Activated CD4-positive, alpha-beta memory T cell treated with anti-CD3 and anti-CD28 coated beads, Interleukin-2, amount 10 ng/mL, durations not matched to agents 7 days and 5 days (primary cell): ENCODE results near the gene THSD7A. TPM values are rescaled to one million over a fixed set of nuclear protein-coding genes. Genes with fewer than 3 reads are reported as not detected.

Experiments
- CTCF ChIA-PET: fragments of 350-600 bp; sonication (Branson Sonifier 250); formaldehyde crosslinking; loops from one replicate; lab custom pipeline; 2021; ENCODE audit warnings: antibody characterized with exemption, inconsistent platforms; lab: Charles Lee
- POLR2A ChIA-PET: fragments of 350-600 bp; sonication (Branson Sonifier 250); formaldehyde crosslinking; loops from one replicate; lab custom pipeline; 2021; ENCODE audit warnings: antibody characterized with exemption; lab: Charles Lee
- DNase-seq: peaks from one replicate; pipeline ENCODE4 v3.0.0-alpha.2; 2020
- H3K27ac Mint-ChIP-seq: one replicate; pipeline ENCODE4 v1.8.0; 2021; ENCODE audit warnings: mild to moderate bottlenecking, mixed read lengths
- H3K27me3 Mint-ChIP-seq: one replicate; pipeline ENCODE4 v1.8.0; 2021; ENCODE audit warnings: mixed read lengths
- H3K36me3 Mint-ChIP-seq: one replicate; pipeline ENCODE4 v1.8.0; 2021; ENCODE audit warnings: low read depth, mixed read lengths
- H3K4me1 Mint-ChIP-seq: one replicate; pipeline ENCODE4 v1.8.0; 2021; ENCODE audit warnings: mixed read lengths
- H3K4me3 Mint-ChIP-seq: one replicate; pipeline ENCODE4 v1.8.0; 2021; ENCODE audit warnings: mild to moderate bottlenecking, mixed read lengths
- H3K9me3 Mint-ChIP-seq: one replicate; pipeline ENCODE4 v1.8.0; 2021; ENCODE audit warnings: mixed read lengths
- total RNA-seq, 2 experiments: library from RNA; stranded (reverse); gene quantifications; one replicate each; pipeline ENCODE4 v1.2.3, GENCODE V29; 2021

THSD7A gene
- total RNA-seq, 2 experiments from 2014 or later, result not detected

- DNase-seq, result no peak
- CTCF ChIA-PET, result no interaction called here
- Mint-ChIP-seq H3K27ac (no peak overlapping the region), H3K36me3 (no peaks in the 10 kb centered on the region), H3K4me3 (no peak overlapping the region), H3K4me1 (peaks cover 4% of the 10 kb centered on the region), H3K9me3 (no peaks in the 10 kb centered on the region), H3K27me3 (no peaks in the 10 kb centered on the region)
- POLR2A ChIA-PET, result no interaction called here
These were observed 503.7 kb downstream of the THSD7A start for GRCh38 chr7:11328309-11328708.

GRCh38 chr7:11327633-11328032 is 504.4 kb downstream of the THSD7A start:
- H3K27me3 Mint-ChIP-seq, result no peaks in the 10 kb centered on the region

More at GRCh38 chr7:11327633-11328032, 504.4 kb downstream of the THSD7A start:
- Mint-ChIP-seq H3K36me3 (no peaks in the 10 kb centered on the region), H3K4me1 (peaks cover 2% of the 10 kb centered on the region), H3K9me3 (no peaks in the 10 kb centered on the region), H3K4me3 (no peak overlapping the region), H3K27ac (no peak overlapping the region)
- ChIA-PET POLR2A (no interaction called here), CTCF (no interaction called here)
- DNase-seq, result no peak
